Kasumi-1 (cell line): ENCODE measurements around the gene TST.

Source experiments
- DNase-seq, 2 experiments: peaks; one replicate each; lab custom pipeline; 2025; lab: John Stamatoyannopoulos, UW

The TST gene

GRCh38 chr22:37053310-37054055 lies 34.2 kb upstream of the TST start:
- DNase-seq = no peak

- no peak for DNase-seq
Measured at GRCh38 chr22:37052386-37053309, 33.4 kb upstream of the TST start.

DNA sequence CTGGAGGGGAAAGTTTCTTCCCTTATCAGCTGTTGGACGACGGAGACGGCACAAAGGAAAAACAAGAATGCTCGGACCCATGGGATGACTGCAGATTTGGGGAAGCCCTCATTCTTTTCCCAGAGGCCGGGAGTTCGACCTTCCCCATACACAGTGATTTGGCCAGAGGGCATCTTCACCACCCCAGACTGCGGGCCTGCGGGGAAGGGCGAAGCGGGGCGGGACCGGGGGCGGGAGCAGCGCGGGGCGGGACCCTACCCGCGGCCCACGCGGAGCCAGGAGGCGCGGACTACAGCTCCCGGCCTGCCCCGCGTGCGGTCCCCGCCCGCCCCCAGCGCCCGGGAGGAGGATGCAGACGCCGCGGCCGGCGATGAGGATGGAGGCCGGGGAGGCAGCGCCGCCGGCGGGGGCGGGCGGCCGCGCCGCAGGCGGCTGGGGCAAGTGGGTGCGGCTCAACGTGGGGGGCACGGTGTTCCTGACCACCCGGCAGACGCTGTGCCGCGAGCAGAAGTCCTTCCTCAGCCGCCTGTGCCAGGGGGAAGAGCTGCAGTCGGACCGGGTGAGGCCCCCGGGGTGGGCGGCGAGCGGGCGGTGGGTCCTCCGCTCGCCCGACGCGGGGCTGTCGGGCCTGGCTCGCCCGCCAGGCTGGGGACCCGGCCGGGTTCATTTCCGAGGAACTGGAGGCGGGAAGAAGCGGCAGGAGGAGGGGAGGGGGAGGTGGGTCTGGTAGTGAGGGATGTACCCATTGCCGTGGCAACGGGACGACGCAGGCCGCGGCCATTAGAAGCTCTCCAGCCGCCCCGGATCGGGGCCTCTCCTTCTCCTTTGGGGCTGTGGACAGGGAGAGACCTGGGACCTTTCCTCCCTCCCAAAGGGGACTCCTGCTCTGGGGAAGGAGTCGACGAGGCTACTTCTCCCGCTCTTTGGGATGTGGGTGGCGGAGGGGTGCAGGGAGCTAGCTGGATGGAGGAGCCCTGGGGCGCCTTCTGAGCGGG lies 32.4 kb upstream of the TST start, which contains the start of gene KCTD17:
KCTD17 (plus strand) TSS at position 352 of the 995 bp plus-strand sequence; CDS start at position 371, 19 bp downstream.
- DNase-seq = peak; percentile 32 to 40

GRCh38 chr22:37050913-37051312 lies 31.7 kb upstream of the TST start:
- DNase-seq = no peak

- no peak for DNase-seq
Measured at GRCh38 chr22:37049224-37049623, 30.0 kb upstream of the TST start.

GRCh38 chr22:37048133-37048532 lies 28.9 kb upstream of the TST start:
- DNase-seq = no peak

GRCh38 chr22:37047006-37047405 lies 27.8 kb upstream of the TST start:
- no peak for DNase-seq

DNA sequence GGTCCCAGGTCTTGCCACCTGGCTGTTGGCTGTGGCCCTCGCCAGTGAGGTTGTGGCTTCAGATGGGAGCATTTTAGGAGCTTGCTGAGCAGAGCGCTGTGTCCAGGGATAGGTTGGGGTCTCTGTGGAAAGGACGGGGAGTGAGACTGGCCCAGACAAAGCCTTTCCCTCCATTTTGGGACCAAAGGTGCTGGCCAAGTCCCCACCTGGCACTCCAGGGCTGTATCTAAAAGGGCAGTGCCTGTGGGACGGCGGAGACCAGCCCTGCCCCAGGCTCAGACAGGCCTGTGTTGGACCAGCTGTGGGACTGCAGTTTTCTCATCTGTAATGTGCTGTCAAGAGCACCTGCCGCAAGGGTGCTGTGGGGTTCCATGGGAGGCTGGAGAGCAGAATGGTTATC lies 27.3 kb upstream of the TST start:
- DNase-seq = no peak

DNA sequence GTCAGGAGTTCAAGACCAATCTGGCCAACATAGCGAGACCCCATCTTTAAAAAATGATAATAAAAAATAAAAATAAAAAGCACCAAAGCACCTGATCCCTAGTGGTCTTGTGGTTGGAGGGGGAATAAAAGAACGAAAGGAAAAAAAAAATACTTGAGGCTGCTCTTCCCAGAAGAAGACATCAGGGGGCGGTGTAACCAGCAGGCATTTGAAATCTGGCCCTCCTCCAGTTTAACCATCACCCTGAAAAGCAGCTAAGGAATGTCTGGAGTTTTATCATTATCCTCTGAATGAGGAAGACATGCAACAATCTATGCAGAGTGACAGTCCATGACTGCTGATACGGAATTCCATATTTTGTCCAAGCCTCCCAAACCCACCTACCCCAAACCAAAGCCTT lies 26.7 kb upstream of the TST start:
- peak; percentile 54 to 64 for DNase-seq

- no peak for DNase-seq
Measured at GRCh38 chr22:37044634-37045625, 25.7 kb upstream of the TST start.

DNA sequence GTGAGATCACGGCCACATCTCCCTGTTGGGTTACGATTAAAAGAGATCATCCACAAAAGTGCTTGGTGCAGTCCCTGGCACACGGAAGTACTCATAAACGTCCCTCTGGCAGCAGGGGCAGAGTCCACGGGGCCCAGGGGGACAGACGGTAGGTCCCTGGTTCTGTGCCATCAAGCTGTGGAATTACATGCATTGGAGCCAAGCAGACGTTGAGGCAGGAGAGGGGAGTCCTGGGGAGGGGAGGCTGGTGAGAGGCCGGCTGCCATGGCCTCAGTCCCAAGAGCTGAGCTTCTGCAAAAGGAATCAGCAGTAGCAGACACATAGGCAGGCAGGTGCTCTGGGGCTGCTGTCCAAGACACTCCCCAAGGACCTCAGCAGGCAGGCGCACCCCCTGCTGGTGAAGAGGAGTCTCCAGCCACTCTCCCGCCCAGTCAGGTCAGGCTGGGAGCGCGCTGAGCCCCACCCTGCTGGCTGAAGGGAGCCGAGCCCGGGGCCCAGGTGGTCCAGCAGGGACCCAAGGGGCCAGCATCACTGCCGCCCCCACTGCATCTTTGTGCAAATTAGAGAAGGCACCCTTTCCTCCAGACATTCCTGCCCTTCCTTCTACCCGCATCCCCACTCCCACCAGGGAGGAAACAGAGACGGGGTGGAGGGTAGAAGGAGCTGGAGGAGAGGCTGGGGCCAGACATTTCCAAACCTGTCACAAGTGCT lies 24.7 kb upstream of the TST start:
- peak; percentile 59 to 71 for DNase-seq

DNA sequence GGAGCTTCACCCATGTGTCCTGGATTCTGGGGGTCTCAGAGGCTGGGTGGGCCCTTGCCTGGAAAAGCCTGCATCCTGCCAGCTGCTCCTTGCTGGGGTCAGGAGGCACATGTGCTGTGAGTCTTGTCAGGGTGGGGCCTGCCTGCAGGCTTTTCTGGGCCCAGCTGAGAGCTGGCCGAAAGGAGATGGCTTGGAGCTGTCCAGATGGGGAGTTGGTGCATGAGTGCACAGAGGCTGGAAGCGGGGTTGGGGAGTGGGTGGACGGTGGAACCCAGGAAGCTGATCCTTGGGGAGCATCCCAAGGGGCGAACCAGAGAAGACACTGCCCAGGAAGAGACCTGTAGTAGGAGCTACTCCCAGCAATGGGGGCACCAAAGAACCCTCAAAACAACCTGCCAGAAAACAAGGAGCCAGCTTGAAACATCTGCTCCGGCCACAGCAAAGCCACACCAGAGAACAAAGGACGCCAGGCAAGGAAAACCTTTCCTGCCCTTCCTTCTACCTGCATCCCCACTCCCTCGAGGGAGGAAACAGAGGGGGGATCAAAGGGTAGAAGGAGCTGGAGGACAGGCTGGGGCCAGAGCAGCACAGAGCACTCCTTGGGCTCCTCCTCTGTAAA lies 24.1 kb upstream of the TST start:
- DNase-seq = no peak

GRCh38 chr22:37039466-37039865 lies 20.2 kb upstream of the TST start:
- no peak for DNase-seq

- DNase-seq = no peak
Measured at GRCh38 chr22:37037669-37038068, 18.4 kb upstream of the TST start.

DNA sequence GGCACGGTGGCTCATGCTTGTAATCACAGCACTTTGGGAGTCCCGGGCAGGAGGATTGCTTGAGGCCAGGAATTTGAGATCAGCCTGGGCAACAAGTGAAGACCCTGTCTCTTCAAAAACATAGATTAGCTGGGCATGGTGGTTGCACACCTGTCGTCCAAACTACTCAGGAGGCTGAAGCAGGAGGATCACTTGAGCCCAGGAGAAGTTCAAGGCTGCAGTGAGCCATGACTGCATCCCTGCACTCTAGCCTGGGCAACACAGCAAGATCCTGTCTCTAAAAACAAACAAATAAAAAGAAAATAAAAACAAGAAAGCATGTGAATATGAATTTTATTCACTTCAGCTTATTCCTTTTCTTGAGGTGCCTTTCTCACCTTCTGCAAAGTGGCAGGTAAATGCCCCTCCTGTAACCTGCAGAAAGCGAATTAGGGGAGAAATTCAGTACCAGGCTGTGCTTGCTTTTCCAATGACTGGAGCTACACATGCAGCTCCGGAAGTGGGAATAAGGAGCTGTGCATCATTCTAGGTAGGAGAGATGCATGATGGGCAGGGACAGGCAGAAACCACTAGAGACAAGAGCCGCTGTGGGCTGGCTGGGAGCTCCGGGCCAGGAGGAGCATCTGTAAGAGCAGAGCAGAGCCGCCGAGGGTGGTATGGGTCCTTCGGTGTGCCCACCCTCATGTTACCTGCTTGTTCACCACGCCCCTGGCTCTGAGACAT lies 17.6 kb upstream of the TST start:
- no peak for DNase-seq

- DNase-seq = no peak
Measured at GRCh38 chr22:37033605-37034430, 14.6 kb upstream of the TST start.

DNA sequence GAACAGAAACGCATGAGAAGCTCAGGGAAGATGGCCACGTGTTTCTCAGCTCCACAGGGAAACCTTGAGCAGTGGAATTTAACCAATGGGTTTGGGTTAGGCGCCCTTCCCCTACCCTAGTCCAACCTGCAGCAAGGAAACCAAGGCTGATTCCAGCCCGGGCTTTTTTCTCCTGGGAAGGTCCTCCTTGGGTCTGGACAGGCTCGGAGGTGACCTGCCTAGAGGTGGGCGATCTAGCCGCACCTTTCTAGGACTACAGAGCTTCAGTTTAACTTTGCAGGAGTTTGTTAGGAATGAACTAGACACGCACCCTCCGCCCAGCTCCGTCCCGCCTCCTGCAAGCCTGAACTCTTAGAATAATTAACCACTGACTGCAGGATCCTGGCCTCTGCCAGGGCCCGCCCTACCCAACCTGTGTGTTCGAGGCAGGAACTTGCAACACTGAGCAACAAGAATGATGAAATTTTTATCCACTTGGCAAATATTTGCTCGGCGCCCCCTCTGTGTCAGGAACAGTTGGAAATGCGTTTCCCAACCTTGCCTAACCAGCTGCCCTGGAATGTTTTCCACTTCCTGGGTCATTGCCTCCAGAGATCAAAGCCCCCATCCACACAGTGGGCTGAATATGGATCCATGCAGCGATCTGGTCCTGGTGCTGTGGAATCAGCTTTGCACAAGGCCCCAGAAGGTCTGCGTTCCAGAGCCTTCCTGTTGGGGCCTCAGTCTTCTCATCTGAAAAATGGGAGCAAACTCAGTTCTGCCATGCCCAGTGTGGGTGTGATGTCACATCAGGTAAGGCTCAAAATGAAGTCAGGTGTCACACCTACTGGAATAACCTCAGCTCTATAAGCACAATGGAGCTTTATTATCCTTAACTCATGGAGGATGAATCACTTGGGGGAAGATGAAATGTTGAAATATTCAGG lies 13.6 kb upstream of the TST start:
- peak; percentile 35 to 42 for DNase-seq
